Measurements from ENCODE around the gene HBG2.

Gene HBG2

DNA sequence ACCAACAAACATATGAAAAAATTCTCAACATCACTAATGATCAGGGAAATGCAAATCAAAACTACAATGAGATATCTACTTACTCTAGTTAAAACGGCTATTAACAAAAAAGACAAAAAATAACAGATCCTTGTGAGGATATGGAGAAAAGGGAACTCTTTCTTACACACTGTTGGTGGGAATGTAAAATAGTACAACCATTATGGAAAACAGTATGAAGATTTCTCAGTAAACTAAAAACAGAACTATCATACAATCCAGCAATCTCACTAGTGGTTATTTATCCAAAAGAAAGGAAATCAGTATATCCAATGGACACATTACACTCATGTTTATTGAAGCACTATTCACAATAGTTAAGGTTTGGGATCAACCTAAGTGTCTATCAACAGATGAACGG lies 11.3 kb upstream of the HBG2 start:
- TF ChIP-seq FOXP2 (optimal IDR thresholded peaks at IDR 0.05; ENCODE audit: borderline replicate concordance, extremely low read depth, extremely low read length, insufficient read depth): no peak
- TF ChIP-seq, protein P1, sequence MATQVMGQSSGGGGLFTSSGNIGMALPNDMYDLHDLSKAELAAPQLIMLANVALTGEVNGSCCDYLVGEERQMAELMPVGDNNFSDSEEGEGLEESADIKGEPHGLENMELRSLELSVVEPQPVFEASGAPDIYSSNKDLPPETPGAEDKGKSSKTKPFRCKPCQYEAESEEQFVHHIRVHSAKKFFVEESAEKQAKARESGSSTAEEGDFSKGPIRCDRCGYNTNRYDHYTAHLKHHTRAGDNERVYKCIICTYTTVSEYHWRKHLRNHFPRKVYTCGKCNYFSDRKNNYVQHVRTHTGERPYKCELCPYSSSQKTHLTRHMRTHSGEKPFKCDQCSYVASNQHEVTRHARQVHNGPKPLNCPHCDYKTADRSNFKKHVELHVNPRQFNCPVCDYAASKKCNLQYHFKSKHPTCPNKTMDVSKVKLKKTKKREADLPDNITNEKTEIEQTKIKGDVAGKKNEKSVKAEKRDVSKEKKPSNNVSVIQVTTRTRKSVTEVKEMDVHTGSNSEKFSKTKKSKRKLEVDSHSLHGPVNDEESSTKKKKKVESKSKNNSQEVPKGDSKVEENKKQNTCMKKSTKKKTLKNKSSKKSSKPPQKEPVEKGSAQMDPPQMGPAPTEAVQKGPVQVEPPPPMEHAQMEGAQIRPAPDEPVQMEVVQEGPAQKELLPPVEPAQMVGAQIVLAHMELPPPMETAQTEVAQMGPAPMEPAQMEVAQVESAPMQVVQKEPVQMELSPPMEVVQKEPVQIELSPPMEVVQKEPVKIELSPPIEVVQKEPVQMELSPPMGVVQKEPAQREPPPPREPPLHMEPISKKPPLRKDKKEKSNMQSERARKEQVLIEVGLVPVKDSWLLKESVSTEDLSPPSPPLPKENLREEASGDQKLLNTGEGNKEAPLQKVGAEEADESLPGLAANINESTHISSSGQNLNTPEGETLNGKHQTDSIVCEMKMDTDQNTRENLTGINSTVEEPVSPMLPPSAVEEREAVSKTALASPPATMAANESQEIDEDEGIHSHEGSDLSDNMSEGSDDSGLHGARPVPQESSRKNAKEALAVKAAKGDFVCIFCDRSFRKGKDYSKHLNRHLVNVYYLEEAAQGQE (IDR thresholded peaks at IDR 0.05; ENCODE audit: insufficient read depth in 1 of 2, low read depth in 2 of 2, low read length in 2 of 2): no peak
- TF ChIP-seq TAF1 (IDR thresholded peaks at IDR 0.05; ENCODE audit: borderline replicate concordance, insufficient read depth, low read length): no peak
- TF ChIP-seq SIN3A (IDR thresholded peaks at IDR 0.05; ENCODE audit: borderline replicate concordance, insufficient read depth, low read length): no peak
- no peak for TF ChIP-seq POLR2AphosphoS5 (IDR thresholded peaks at IDR 0.05; ENCODE audit: low read depth, low read length)

DNA sequence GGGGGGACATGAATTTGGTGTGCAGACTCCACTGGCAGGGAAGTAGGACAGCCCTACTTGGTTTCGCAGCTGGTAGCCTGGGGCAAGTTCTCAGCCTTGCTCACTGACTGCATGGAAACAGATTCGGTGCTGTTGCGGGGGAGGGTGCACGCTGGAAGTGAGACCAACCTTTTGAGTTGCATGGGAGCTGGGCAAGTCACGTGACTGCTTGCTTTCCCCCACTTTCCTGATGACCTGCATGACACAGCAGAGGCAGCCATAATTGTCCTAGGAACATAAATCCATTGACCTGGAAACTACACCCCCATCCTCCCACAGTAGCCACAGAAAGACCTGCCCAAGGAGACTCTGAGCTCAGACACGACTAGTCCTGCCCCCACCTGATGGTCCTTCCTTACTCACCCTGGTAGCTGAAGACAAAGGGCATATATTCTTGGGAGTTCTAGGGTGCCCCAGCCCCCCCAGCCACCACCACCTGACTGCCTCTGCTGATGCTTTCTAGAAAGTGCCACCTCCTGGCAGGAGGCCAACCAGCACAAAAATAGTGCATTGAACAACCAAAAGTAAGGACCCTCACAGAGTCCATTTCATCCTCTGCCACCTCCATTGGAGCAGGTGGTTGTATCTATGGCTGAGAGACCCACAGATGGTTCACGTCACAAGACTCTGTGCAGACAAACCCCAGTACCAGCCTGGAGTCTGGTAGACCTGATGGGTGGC lies 4.1 kb upstream of the HBG2 start:
- TF ChIP-seq SIN3A (IDR thresholded peaks at IDR 0.05; ENCODE audit: borderline replicate concordance, insufficient read depth, low read length) (no peak), POLR2AphosphoS5 (IDR thresholded peaks at IDR 0.05; ENCODE audit: low read depth, low read length) (no peak), TAF1 (IDR thresholded peaks at IDR 0.05; ENCODE audit: borderline replicate concordance, insufficient read depth, low read length) (no peak), FOXP2 (optimal IDR thresholded peaks at IDR 0.05; ENCODE audit: borderline replicate concordance, extremely low read depth, extremely low read length, insufficient read depth) (no peak)
- TF ChIP-seq, protein P1 (IDR thresholded peaks at IDR 0.05; ENCODE audit: insufficient read depth in 1 of 2, low read depth in 2 of 2, low read length in 2 of 2): no peak

GRCh38 chr11:5257296-5257695 lies 2.7 kb upstream of the HBG2 start:
- TF ChIP-seq TAF1 (IDR thresholded peaks at IDR 0.05; ENCODE audit: borderline replicate concordance, insufficient read depth, low read length) (no peak), FOXP2 (optimal IDR thresholded peaks at IDR 0.05; ENCODE audit: borderline replicate concordance, extremely low read depth, extremely low read length, insufficient read depth) (no peak), SIN3A (IDR thresholded peaks at IDR 0.05; ENCODE audit: borderline replicate concordance, insufficient read depth, low read length) (no peak), POLR2AphosphoS5 (IDR thresholded peaks at IDR 0.05; ENCODE audit: low read depth, low read length) (no peak)
- TF ChIP-seq, protein P1 (IDR thresholded peaks at IDR 0.05; ENCODE audit: insufficient read depth in 1 of 2, low read depth in 2 of 2, low read length in 2 of 2): no peak

- TF ChIP-seq POLR2AphosphoS5 (IDR thresholded peaks at IDR 0.05; ENCODE audit: low read depth, low read length): no peak
- no peak for TF ChIP-seq FOXP2 (optimal IDR thresholded peaks at IDR 0.05; ENCODE audit: borderline replicate concordance, extremely low read depth, extremely low read length, insufficient read depth)
- TF ChIP-seq SIN3A (IDR thresholded peaks at IDR 0.05; ENCODE audit: borderline replicate concordance, insufficient read depth, low read length): no peak
- no peak for TF ChIP-seq TAF1 (IDR thresholded peaks at IDR 0.05; ENCODE audit: borderline replicate concordance, insufficient read depth, low read length)
- TF ChIP-seq, protein P1 (IDR thresholded peaks at IDR 0.05; ENCODE audit: insufficient read depth in 1 of 2, low read depth in 2 of 2, low read length in 2 of 2): no peak
Observed at GRCh38 chr11:5252919-5253265, 1.7 kb downstream of the HBG2 start.

All from PFSK-1 (cell line).